ENCODE data around the gene ECEL1.
"Not testable (repeated sequence)": the region's sequence is repeated elsewhere in the genome, so short reads cannot be mapped to it uniquely, and the experiment has no call there.

Gene ECEL1

GRCh38 chr2:232441922-232442321 lies 45.7 kb downstream of the ECEL1 start:
- DNase-seq (ENCODE audit: low read depth, low spot score): not testable (repeated sequence)

- DNase-seq (ENCODE audit: low read depth, low spot score): no peak
Measured at GRCh38 chr2:232441147-232441651, 46.4 kb downstream of the ECEL1 start.

GRCh38 chr2:232440220-232441018 lies 47.2 kb downstream of the ECEL1 start:
- peak; percentile 92 for DNase-seq (ENCODE audit: low read depth, low spot score)

GRCh38 chr2:232439758-232440135 lies 47.9 kb downstream of the ECEL1 start:
- DNase-seq (ENCODE audit: low read depth, low spot score): no peak

- DNase-seq (ENCODE audit: low read depth, low spot score): no peak
Measured at GRCh38 chr2:232438951-232439757, 48.5 kb downstream of the ECEL1 start.

GRCh38 chr2:232438091-232438490 lies 49.5 kb downstream of the ECEL1 start:
- no peak for DNase-seq (ENCODE audit: low read depth, low spot score)

- DNase-seq (ENCODE audit: low read depth, low spot score): no peak
Measured at GRCh38 chr2:232437195-232437571, 50.5 kb downstream of the ECEL1 start.

GRCh38 chr2:232436381-232437194 lies 51.0 kb downstream of the ECEL1 start:
- no peak for DNase-seq (ENCODE audit: low read depth, low spot score)

- no peak for DNase-seq (ENCODE audit: low read depth, low spot score)
Measured at GRCh38 chr2:232435805-232436204, 51.8 kb downstream of the ECEL1 start.

GRCh38 chr2:232435375-232435648 lies 52.3 kb downstream of the ECEL1 start:
- DNase-seq (ENCODE audit: low read depth, low spot score): no peak

GRCh38 chr2:232434563-232435374 lies 52.9 kb downstream of the ECEL1 start:
- no peak for DNase-seq (ENCODE audit: low read depth, low spot score)

- DNase-seq (ENCODE audit: low read depth, low spot score): no peak
Measured at GRCh38 chr2:232434091-232434490, 53.5 kb downstream of the ECEL1 start.

GRCh38 chr2:232433622-232434021 lies 54.0 kb downstream of the ECEL1 start:
- not testable (repeated sequence) for DNase-seq (ENCODE audit: low read depth, low spot score)

- DNase-seq (ENCODE audit: low read depth, low spot score): peak; percentile 87
Measured at GRCh38 chr2:232432598-232433184, 54.9 kb downstream of the ECEL1 start.

GRCh38 chr2:232431705-232432590 lies 55.7 kb downstream of the ECEL1 start:
- DNase-seq (ENCODE audit: low read depth, low spot score): no peak
